GM12892 (cell line): ENCODE data around the gene TMPRSS6.

Experiments
- POLR2A ChIP-seq: IDR thresholded peaks from 2 replicates; pipeline ENCODE4 v1.6.1; 2011; ENCODE audit warnings: low read depth, low read length, control low read depth
- POLR2AphosphoS5 ChIP-seq: IDR thresholded peaks from 2 replicates; pipeline ENCODE4 v1.6.1; 2011; ENCODE audit warnings: low read depth, low read length, control low read depth

DNA sequence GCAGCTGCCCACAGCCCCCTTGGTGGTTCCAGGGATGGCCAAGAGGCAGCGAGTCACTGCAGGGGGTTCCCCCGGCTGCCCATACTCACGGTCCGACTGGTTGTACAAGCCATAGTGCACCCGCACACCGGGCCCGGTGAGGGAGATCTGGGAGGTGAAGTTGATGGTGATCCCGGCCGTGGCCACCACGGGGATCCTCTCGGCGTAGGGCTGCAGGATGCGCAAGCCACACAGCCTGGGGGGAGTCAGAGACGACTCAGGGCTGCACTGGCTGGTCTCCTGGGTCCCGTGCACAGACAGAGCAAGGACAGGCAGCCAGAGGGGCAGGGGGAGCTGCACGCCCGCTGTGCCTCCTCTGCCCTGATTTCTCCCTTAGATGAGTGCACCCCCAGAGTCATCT is 34.5 kb downstream of the TMPRSS6 start:
- no peak for TF ChIP-seq POLR2AphosphoS5
- no peak for TF ChIP-seq POLR2A
